H1 (cell line): ENCODE results near the gene GBGT1. TPM values are rescaled to one million over a fixed set of nuclear protein-coding genes. Genes with fewer than 3 reads are reported as not detected.

ENCODE experiments used
- CTCF ChIA-PET: fragments of 300-600 bp; sonication (Branson Sonifier 250); formaldehyde crosslinking; loops from one replicate; lab custom pipeline; 2021; ENCODE audit not compliant: partially characterized antibody; lab: Charles Lee
- POLR2A ChIA-PET: fragments of 300-600 bp; sonication (Branson Sonifier 250); formaldehyde crosslinking; loops from one replicate; lab custom pipeline; 2021; ENCODE audit warnings: inconsistent platforms; ENCODE audit not compliant: partially characterized antibody; lab: Charles Lee
- DNase-seq, 2 experiments: peaks; one replicate each; pipeline versions ENCODE4 v3.0.0 to v3.0.0-alpha.2; 2010 to 2022; ENCODE audit warnings: low spot score in 2 of 2, low read depth in 1 of 2, mixed read lengths in 1 of 2
- FAIRE-seq: peaks from 2 replicates; lab custom pipeline; 2011; peaks lifted over from hg19 to GRCh38; lab: Jason Lieb, UNC
- H2AFZ ChIP-seq: 2 replicates; pipeline ENCODE4 v1.8.1; 2012; ENCODE audit warnings: low read length, inconsistent platforms
- H2AK5ac ChIP-seq: 2 replicates; pipeline ENCODE4 v1.6.1; 2013; ENCODE audit warnings: low read depth, low read length
- H2BK120ac ChIP-seq: replicated peaks from 2 replicates; pipeline ENCODE3; 2013; ENCODE audit warnings: low read depth, low read length, inconsistent platforms
- H2BK12ac ChIP-seq: 2 replicates; pipeline ENCODE4 v1.6.1; 2013; ENCODE audit warnings: low read depth, low read length
- H2BK15ac ChIP-seq: 2 replicates; pipeline ENCODE4 v1.6.1; 2013; ENCODE audit warnings: low read length
- H2BK20ac ChIP-seq: 2 replicates; pipeline ENCODE4 v1.6.1; 2013; ENCODE audit warnings: low read length
- H2BK5ac ChIP-seq: 2 replicates; pipeline ENCODE4 v1.6.1; 2013; ENCODE audit warnings: low read depth, low read length
- H3K14ac ChIP-seq: 2 replicates; pipeline ENCODE4 v1.6.1; 2013; ENCODE audit warnings: inconsistent platforms; ENCODE audit not compliant: insufficient read length
- H3K18ac ChIP-seq: 2 replicates; pipeline ENCODE4 v1.6.1; 2013; ENCODE audit warnings: low read length; ENCODE audit errors: extremely low read depth
- H3K23ac ChIP-seq: 2 replicates; pipeline ENCODE4 v1.6.1; 2013; ENCODE audit warnings: inconsistent platforms; ENCODE audit not compliant: insufficient read length
- H3K23me2 ChIP-seq: 2 replicates; pipeline ENCODE4 v1.6.1; 2013; ENCODE audit warnings: low read depth, low read length
- H3K27ac ChIP-seq: 2 replicates; pipeline ENCODE4 v1.6.1; 2011; ENCODE audit warnings: low read depth, low read length, inconsistent platforms
- H3K27me3 ChIP-seq, 4 experiments: replicated peaks in 1 of 4; 1 replicate in 1 of 4; 2 replicates in 3 of 4; pipeline versions ENCODE4 v1.6.1 to v1.8.1; 2011 to 2013; ENCODE audit warnings: low read length in 3 of 4, mild to moderate bottlenecking in 3 of 4, inconsistent platforms in 2 of 4, mixed read lengths in 2 of 4, moderate library complexity in 1 of 4; ENCODE audit not compliant: control insufficient read depth in 3 of 4, insufficient read depth in 3 of 4; ENCODE audit errors: extremely low read depth in 1 of 4
- H3K36me3 ChIP-seq, 4 experiments: 2 replicates each; pipeline versions ENCODE4 v1.6.1 to v1.8.1; 2011 to 2013; ENCODE audit warnings: mild to moderate bottlenecking in 4 of 4, low read length in 3 of 4, moderate library complexity in 2 of 4, control low read depth in 1 of 4, inconsistent platforms in 1 of 4; ENCODE audit not compliant: insufficient read depth in 4 of 4, control insufficient read depth in 2 of 4
- H3K4ac ChIP-seq: replicated peaks from 2 replicates; pipeline ENCODE3; 2013; ENCODE audit warnings: low read length, low read depth, mixed read lengths, inconsistent platforms; ENCODE audit not compliant: insufficient read length
- H3K4me1 ChIP-seq, 4 experiments: replicated peaks in 1 of 4; 1 replicate in 1 of 4; 2 replicates in 3 of 4; pipeline versions ENCODE4 v1.6.1 to v1.8.1; 2011 to 2013; ENCODE audit warnings: low read length in 3 of 4, inconsistent platforms in 2 of 4, mixed read lengths in 1 of 4; ENCODE audit not compliant: insufficient read depth in 4 of 4, control insufficient read depth in 3 of 4
- H3K4me2 ChIP-seq, 2 experiments: 2 replicates each; pipeline versions ENCODE4 v1.6.1 to v1.8.1; 2011 to 2013; ENCODE audit warnings: low read depth in 2 of 2, low read length in 2 of 2, control low read depth in 1 of 2, inconsistent platforms in 1 of 2, mild to moderate bottlenecking in 1 of 2; ENCODE audit not compliant: insufficient read depth in 1 of 2
- H3K4me3 ChIP-seq, 4 experiments: fragments of 200-600, 300-600 bp in 1 of 4; sonication (generic), shearing (Covaris generic), sonication (Bioruptor Twin) in 1 of 4; 2 replicates each; pipeline versions ENCODE4 v1.5.1 to v1.8.1; 2011 to 2016; ENCODE audit warnings: low read length in 4 of 4, low read depth in 3 of 4, control low read depth in 2 of 4, inconsistent platforms in 2 of 4, mild to moderate bottlenecking in 2 of 4, mixed read lengths in 1 of 4, moderate library complexity in 1 of 4; ENCODE audit not compliant: insufficient read depth in 2 of 4; ENCODE audit errors: extremely low read depth in 1 of 4
- H3K56ac ChIP-seq: replicated peaks from 2 replicates; pipeline ENCODE3; 2013; ENCODE audit warnings: low read depth, mild to moderate bottlenecking, mixed read lengths, low read length, inconsistent platforms; ENCODE audit not compliant: insufficient read length
- H3K79me1 ChIP-seq: 2 replicates; pipeline ENCODE4 v1.6.1; 2013; ENCODE audit warnings: low read depth, low read length, control low read depth
- H3K79me2 ChIP-seq, 2 experiments: 2 replicates each; pipeline versions ENCODE4 v1.6.1 to v1.8.1; 2012 to 2013; ENCODE audit warnings: low read length in 2 of 2, mild to moderate bottlenecking in 2 of 2, inconsistent platforms in 1 of 2; ENCODE audit not compliant: insufficient read depth in 2 of 2, control insufficient read depth in 1 of 2
- H3K9ac ChIP-seq, 4 experiments: replicated peaks in 1 of 4; 1 replicate in 1 of 4; 2 replicates in 3 of 4; pipeline versions ENCODE4 v1.6.1 to v1.8.1; 2011 to 2013; ENCODE audit warnings: low read depth in 3 of 4, low read length in 3 of 4, control low read depth in 2 of 4, mild to moderate bottlenecking in 2 of 4, moderate library complexity in 2 of 4, inconsistent platforms in 1 of 4; ENCODE audit errors: extremely low read depth in 1 of 4
- H3K9me3 ChIP-seq, 2 experiments: 2 replicates each; pipeline versions ENCODE4 v1.6.1 to v1.8.1; 2012 to 2013; ENCODE audit warnings: mild to moderate bottlenecking in 2 of 2, moderate library complexity in 2 of 2, control low read depth in 1 of 2, inconsistent platforms in 1 of 2, low read depth in 1 of 2, low read length in 1 of 2, mixed read lengths in 1 of 2; ENCODE audit not compliant: insufficient read depth in 2 of 2
- H4K20me1 ChIP-seq, 2 experiments: replicated peaks in 1 of 2; 2 replicates each; pipeline versions ENCODE3 to v1.8.1; 2011 to 2013; ENCODE audit warnings: inconsistent platforms in 2 of 2, low read length in 2 of 2, mild to moderate bottlenecking in 1 of 2; ENCODE audit not compliant: insufficient read depth in 2 of 2, control insufficient read depth in 1 of 2
- H4K5ac ChIP-seq: 2 replicates; pipeline ENCODE4 v1.6.1; 2013; ENCODE audit warnings: low read length, low read depth, mixed read lengths, inconsistent platforms; ENCODE audit not compliant: insufficient read length
- H4K8ac ChIP-seq: 2 replicates; pipeline ENCODE4 v1.8.0; 2013; ENCODE audit warnings: mild to moderate bottlenecking, moderate library complexity, low read length, inconsistent platforms; ENCODE audit not compliant: insufficient read depth; ENCODE audit errors: extremely low read depth
- H4K91ac ChIP-seq: replicated peaks from 2 replicates; pipeline ENCODE3; 2013; ENCODE audit warnings: low read length, mixed read lengths, inconsistent platforms; ENCODE audit not compliant: insufficient read length
- ATF2 ChIP-seq: IDR thresholded peaks from 2 replicates; pipeline ENCODE4 v1.6.1; 2012; ENCODE audit warnings: low read length, inconsistent platforms
- CEBPB ChIP-seq: IDR thresholded peaks from 2 replicates; pipeline ENCODE4 v1.6.1; 2012; ENCODE audit warnings: low read depth, low read length
- CTCF ChIP-seq, 3 experiments: IDR thresholded peaks; 1 replicate in 2 of 3; 2 replicates in 1 of 3; pipeline versions ENCODE4 v1.5.1 to v1.6.1; 2011; ENCODE audit warnings: low read length in 3 of 3, mild to moderate bottlenecking in 3 of 3, inconsistent platforms in 2 of 3, low read depth in 1 of 3, moderate library complexity in 1 of 3; ENCODE audit not compliant: insufficient read depth in 1 of 3; ENCODE audit errors: control extremely low read depth in 1 of 3
- EGR1 ChIP-seq: IDR thresholded peaks from 2 replicates; pipeline ENCODE4 v1.6.1; 2011; ENCODE audit warnings: low read depth, low read length, borderline replicate concordance
- KDM1A ChIP-seq: fragments of 200-600, 300-600 bp; sonication (generic); IDR thresholded peaks from 2 replicates; pipeline ENCODE4 v1.7.1; 2016; ENCODE audit warnings: mild to moderate bottlenecking, low read length, borderline replicate concordance
- RXRA ChIP-seq: IDR thresholded peaks from 2 replicates; pipeline ENCODE4 v1.6.1; 2011; ENCODE audit warnings: low read depth, mild to moderate bottlenecking, low read length, moderate library complexity; ENCODE audit not compliant: insufficient read depth
- SP4 ChIP-seq: IDR thresholded peaks from 2 replicates; pipeline ENCODE4 v1.6.1; 2012; ENCODE audit warnings: low read length, inconsistent platforms
- USF2 ChIP-seq: IDR thresholded peaks from 2 replicates; pipeline ENCODE4 v1.6.1; 2011; ENCODE audit warnings: low read length, improper control_type of control experiment
- WGBS, 2 experiments: shearing (Covaris generic) in 1 of 2; methylation state at CpG; one replicate each; pipeline versions ENCODE4 v1.1.6 to v1.1.7; 2013 to 2015; ENCODE audit warnings: low lambda C conversion rate in 2 of 2, mixed read lengths in 2 of 2, inconsistent platforms in 1 of 2, low coverage in 1 of 2, missing lambda C conversion rate in 1 of 2; ENCODE audit not compliant: insufficient replicate concordance in 2 of 2, insufficient coverage in 1 of 2, insufficient read length in 1 of 2; ENCODE audit errors: extremely low coverage in 1 of 2, missing lambda C conversion rate in 1 of 2; 5-methylcytosine and 5-hydroxymethylcytosine counted together
- polyA plus RNA-seq, 7 experiments: library from polyadenylated mRNA; depleted of rRNA in 3 of 7; stranded (reverse) in 5 of 7; unstranded in 2 of 7; fragments of >200 nt in 5 of 7; fragments of 200-250 nt in 2 of 7; gene quantifications; 1 replicate in 5 of 7; 2 replicates in 1 of 7; 4 replicates in 1 of 7; pipeline versions ENCODE4 v1.2.1 to v1.2.3, GENCODE V29; 2011 to 2013; ENCODE audit warnings: missing spikeins in 2 of 7, mixed read lengths in 2 of 7
- total RNA-seq: library from RNA; stranded (reverse); fragmentation: NEBNext Ultra II Directional; extraction: Animal tissue kit (Norgen Biotek cat#: 25700); gene quantifications from 2 replicates; pipeline ENCODE4 v1.2.1, GENCODE V29; 2021

Gene GBGT1
- total and polyA plus RNA-seq, 2 of the 8 experiments (the other 6 are each of a cell fraction or from before 2014, with no cell fraction given), result 7.1 to 9.7 TPM

GRCh38 chr9:133204993-133205336 lies 41.3 kb upstream of the GBGT1 start:
- no peak overlapping the region for H4K5ac ChIP-seq
- H3K27ac ChIP-seq, result no peak overlapping the region
- H4K20me1 ChIP-seq, result no peaks in the 10 kb centered on the region
- no peak overlapping the region for H2BK20ac ChIP-seq
- no peak overlapping the region for H3K23ac ChIP-seq
- H2BK15ac ChIP-seq, result no peak overlapping the region
- no peak overlapping the region for H2BK120ac ChIP-seq
- no peak overlapping the region for H3K4me3 ChIP-seq
- H3K36me3 ChIP-seq, result no peaks in the 10 kb centered on the region
- no peak overlapping the region for H2AFZ ChIP-seq
- no peak overlapping the region for H3K4ac ChIP-seq
- peaks cover 7 to 54% (median 35%) of the 10 kb centered on the region in 4 experiments for H3K27me3 ChIP-seq
- POLR2A ChIA-PET, result no interaction called here
- no peak overlapping the region for H2AK5ac ChIP-seq
- H3K9me3 ChIP-seq, result no peaks in the 10 kb centered on the region
- no peak overlapping the region for H3K18ac ChIP-seq
- DNase-seq (no peak), FAIRE-seq (no peak)
- H3K14ac ChIP-seq, result no peak overlapping the region
- no peaks in the 10 kb centered on the region for H3K79me2 ChIP-seq
- no peak overlapping the region for H4K91ac ChIP-seq
- no peaks in the 10 kb centered on the region for H3K4me1 ChIP-seq
- no peak overlapping the region for H3K4me2 ChIP-seq
- no peak overlapping the region for H2BK5ac ChIP-seq
- no peak overlapping the region for H4K8ac ChIP-seq
- WGBS, 2 experiments, result 77% methylated on average over 5 of the region's 8 CpGs; no CpG with 5 or more reads in 1 of the 2 experiments
- H3K79me1 ChIP-seq, result no peaks in the 10 kb centered on the region
- CTCF ChIA-PET, result interaction anchor here (0.8 to 1.7 kb wide), 2 partner anchors 16 to 18 kb away, joined by 3 to 8 read pairs; no protein-coding TSS in a partner anchor
- no peak overlapping the region for H3K56ac ChIP-seq
- H3K9ac ChIP-seq, result no peak overlapping the region
- no peaks in the 10 kb centered on the region; the same call in 1 of the 2 replicates for H3K23me2 ChIP-seq
- no peak for TF ChIP-seq EGR1
- TF ChIP-seq KDM1A, result no peak
- no peak for TF ChIP-seq SP4
- TF ChIP-seq USF2, result no peak
- TF ChIP-seq ATF2, result no peak
- TF ChIP-seq CEBPB, result no peak
- no peak for TF ChIP-seq CTCF (IDR thresholded peaks at IDR 0.05; ENCODE audit: control extremely low read depth in 1 of 3, insufficient read depth in 1 of 3, low read depth in 1 of 3, low read length in 3 of 3)
- no peak for TF ChIP-seq RXRA
- no peak overlapping the region for H2BK12ac ChIP-seq
